ENCODE results near the gene VAV2. TPM values are rescaled to one million over a fixed set of nuclear protein-coding genes. Genes with fewer than 3 reads are reported as not detected.

VAV2 gene
- total RNA-seq, 1 experiment from 2014 or later: 25.1 TPM

GRCh38 chr9:134028575-134029247, 36.6 kb upstream of the VAV2 start:
- in situ Hi-C loops (cut with HindIII; ENCODE audit: low pct_unique_long_range_greater_than_20kb, low sequenced_read_pairs): no loop called here
- no peak for DNase-seq (ENCODE audit: low read depth)

DNA sequence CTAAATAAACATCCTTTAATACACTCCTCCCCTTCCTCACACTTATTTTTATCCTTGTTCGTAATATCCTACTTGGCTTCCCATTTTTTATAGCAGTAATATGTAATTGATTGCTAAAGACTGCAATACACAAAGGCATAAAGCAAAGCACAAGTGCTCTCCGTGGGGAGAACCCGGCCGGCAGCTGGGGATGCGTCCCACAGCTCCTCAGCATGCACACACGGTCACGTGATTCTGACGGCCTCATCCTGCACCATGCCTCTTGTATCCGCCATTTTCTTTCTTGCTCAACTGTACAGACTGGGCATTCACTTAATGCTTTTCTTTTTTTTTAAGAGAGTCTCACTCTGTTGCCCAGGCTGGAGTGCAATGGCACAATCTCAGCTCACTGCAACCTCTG, 36.0 kb upstream of the VAV2 start:
- in situ Hi-C loops (cut with HindIII; ENCODE audit: low pct_unique_long_range_greater_than_20kb, low sequenced_read_pairs): no loop called here
- DNase-seq (ENCODE audit: low read depth): no peak

- no peak for DNase-seq (ENCODE audit: low read depth)
- in situ Hi-C loops (cut with HindIII; ENCODE audit: low pct_unique_long_range_greater_than_20kb, low sequenced_read_pairs): no loop called here
These were observed 35.4 kb upstream of the VAV2 start for GRCh38 chr9:134027561-134027960.

- no peak for DNase-seq (ENCODE audit: low read depth)
- in situ Hi-C loops (cut with HindIII; ENCODE audit: low pct_unique_long_range_greater_than_20kb, low sequenced_read_pairs): no loop called here
These were observed 34.9 kb upstream of the VAV2 start for GRCh38 chr9:134026981-134027380.

DNA sequence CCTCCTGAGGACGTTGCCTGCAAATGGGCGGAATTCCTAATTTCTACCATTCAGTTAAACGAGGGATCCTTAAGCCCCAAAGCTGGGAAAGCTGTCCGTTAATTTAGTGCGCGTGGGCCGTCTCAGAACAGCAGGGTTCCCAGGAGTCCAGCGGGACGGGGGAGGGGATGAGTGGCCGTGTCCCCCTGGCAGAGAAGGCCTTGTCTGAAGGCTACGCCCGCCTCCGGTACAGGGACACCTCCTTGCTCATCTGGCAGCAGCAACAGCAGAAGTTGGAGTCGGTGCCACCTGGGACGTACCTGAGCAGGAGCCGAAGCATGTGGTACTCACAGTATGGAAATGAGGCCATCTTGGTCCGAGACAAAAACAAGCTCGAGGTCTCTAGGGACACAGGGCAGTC, 34.5 kb upstream of the VAV2 start:
- in situ Hi-C loops (cut with HindIII; ENCODE audit: low pct_unique_long_range_greater_than_20kb, low sequenced_read_pairs): no loop called here
- no peak for DNase-seq (ENCODE audit: low read depth)

- DNase-seq (ENCODE audit: low read depth): peak; percentile 16
These were observed 33.8 kb upstream of the VAV2 start for GRCh38 chr9:134025606-134026541.

DNA sequence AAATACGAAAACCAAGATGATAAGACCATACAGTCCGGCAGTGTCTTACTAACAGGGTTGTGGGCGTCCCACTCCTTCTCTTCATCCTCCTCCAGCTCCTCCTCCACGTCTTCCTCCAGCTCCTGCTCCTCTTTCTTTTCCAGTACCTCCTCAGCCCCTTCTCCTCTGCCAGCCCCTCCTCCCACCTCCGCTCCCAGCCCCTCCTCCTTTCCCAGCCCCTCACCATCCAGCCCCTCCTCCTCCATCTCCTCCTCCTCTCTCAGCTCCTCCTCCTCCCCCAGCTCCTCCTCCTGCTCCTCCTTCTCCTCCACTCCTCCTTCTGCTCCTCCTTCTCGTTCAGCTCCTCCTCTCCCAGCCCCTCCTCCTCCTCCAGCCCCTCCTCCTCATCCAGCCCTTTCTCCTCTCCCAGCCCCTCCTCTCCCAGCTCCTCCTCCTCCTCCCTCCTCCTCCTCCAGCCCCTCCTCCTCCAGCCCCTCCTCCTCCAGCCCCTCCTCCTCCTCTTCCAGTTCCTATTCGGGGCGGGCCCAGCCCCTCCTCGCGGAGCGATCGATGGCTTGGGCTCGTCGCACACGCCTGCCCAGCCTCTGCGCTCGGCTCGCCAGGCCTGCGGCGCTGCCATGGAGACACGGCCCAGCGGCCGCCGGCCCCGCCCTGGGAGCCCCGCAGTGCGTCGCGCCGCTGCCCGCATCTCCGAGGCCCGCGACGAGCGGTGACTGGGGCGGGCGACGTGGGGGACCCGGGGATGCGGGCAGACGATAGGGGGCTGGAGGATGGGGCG, 32.9 kb upstream of the VAV2 start, which contains the start of gene BRD3OS:
TSS of gene BRD3OS (plus strand) at position 654 of the 778 bp plus-strand sequence. CDS start 1,267 bp downstream, outside the sequence.
- DNase-seq (ENCODE audit: low read depth): peak; percentile 98
- in situ Hi-C loops (cut with HindIII; ENCODE audit: low pct_unique_long_range_greater_than_20kb, low sequenced_read_pairs): loop anchor here (25.0 kb wide), 1 partner anchor 238 kb away; no protein-coding TSS in a partner anchor

More at GRCh38 chr9:134025606-134026541, 33.8 kb upstream of the VAV2 start:
- in situ Hi-C loops (cut with HindIII; ENCODE audit: low pct_unique_long_range_greater_than_20kb, low sequenced_read_pairs): no loop called here

DNA sequence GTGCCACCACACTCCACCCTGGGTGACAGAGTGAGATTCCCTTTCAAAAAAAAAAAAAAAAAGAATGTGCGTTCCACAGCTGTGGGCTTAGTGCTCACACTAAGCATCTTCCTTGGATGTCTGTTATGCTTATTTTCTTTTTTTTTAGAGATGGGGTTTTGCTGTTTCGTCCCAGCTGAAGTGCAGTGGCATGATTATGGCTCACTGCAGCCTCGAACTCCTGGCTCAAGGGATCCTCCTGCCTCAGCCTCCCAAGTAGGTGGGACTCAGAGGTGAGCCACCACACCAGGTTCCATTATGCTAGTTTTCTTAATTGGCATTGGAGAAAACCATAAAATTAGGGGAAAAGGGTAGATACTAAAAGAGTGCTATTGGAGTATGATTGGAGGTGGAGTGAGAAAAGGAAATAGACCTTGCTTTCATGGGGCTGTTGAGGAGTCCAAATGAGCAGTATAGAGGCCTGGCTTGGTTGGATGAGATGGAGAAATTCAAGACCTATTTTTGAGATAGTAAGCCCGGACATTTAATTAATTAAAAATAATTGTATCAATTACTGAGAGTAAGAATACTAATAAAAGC, 32.2 kb upstream of the VAV2 start:
- DNase-seq (ENCODE audit: low read depth): no peak
- in situ Hi-C loops (cut with HindIII; ENCODE audit: low pct_unique_long_range_greater_than_20kb, low sequenced_read_pairs): loop anchor here (25.0 kb wide), 1 partner anchor 237 kb away; no protein-coding TSS in a partner anchor

- DNase-seq (ENCODE audit: low read depth): no peak
- in situ Hi-C loops (cut with HindIII; ENCODE audit: low pct_unique_long_range_greater_than_20kb, low sequenced_read_pairs): loop anchor here (25.0 kb wide), 1 partner anchor 228 kb away; no protein-coding TSS in a partner anchor
These were observed 22.8 kb upstream of the VAV2 start for GRCh38 chr9:134014946-134015345.

DNA sequence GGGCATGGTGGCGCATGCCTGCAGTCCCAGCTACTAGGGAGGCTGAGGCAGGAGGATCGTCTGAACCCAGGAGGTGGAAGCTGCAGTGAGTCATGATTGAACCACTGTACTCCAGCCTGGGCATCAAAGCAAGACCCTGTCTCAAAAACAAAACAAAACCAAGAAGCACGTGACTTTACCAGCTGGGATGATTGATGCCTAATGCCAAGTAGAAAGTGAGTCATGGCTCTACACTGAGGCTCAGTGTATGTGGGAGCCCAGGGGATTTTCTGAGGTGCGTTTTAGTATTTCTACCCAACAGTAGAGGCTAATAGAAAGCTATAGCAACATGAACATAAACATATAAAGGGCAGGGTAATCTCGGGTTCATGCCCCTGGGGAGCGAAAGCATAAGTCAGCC, 19.3 kb upstream of the VAV2 start:
- DNase-seq (ENCODE audit: low read depth): no peak
- in situ Hi-C loops (cut with HindIII; ENCODE audit: low pct_unique_long_range_greater_than_20kb, low sequenced_read_pairs): loop anchor here (25.0 kb wide), 1 partner anchor 224 kb away; no protein-coding TSS in a partner anchor

GRCh38 chr9:134010310-134011173, 18.4 kb upstream of the VAV2 start:
- in situ Hi-C loops (cut with HindIII; ENCODE audit: low pct_unique_long_range_greater_than_20kb, low sequenced_read_pairs): loop anchor here (25.0 kb wide), 1 partner anchor 223 kb away; no protein-coding TSS in a partner anchor
- DNase-seq (ENCODE audit: low read depth): no peak

GRCh38 chr9:134007571-134007970, 15.4 kb upstream of the VAV2 start:
- in situ Hi-C loops (cut with HindIII; ENCODE audit: low pct_unique_long_range_greater_than_20kb, low sequenced_read_pairs): loop anchor here (25.0 kb wide), 1 partner anchor 220 kb away; no protein-coding TSS in a partner anchor
- DNase-seq (ENCODE audit: low read depth): no peak

GRCh38 chr9:134007150-134007549, 15.0 kb upstream of the VAV2 start:
- DNase-seq (ENCODE audit: low read depth): no peak
- in situ Hi-C loops (cut with HindIII; ENCODE audit: low pct_unique_long_range_greater_than_20kb, low sequenced_read_pairs): loop anchor here (25.0 kb wide), 1 partner anchor 220 kb away; no protein-coding TSS in a partner anchor

GRCh38 chr9:134005381-134005780, 13.3 kb upstream of the VAV2 start:
- DNase-seq (ENCODE audit: low read depth): no peak
- in situ Hi-C loops (cut with HindIII; ENCODE audit: low pct_unique_long_range_greater_than_20kb, low sequenced_read_pairs): loop anchor here (25.0 kb wide), 1 partner anchor 218 kb away; no protein-coding TSS in a partner anchor

- no peak for DNase-seq (ENCODE audit: low read depth)
- in situ Hi-C loops (cut with HindIII; ENCODE audit: low pct_unique_long_range_greater_than_20kb, low sequenced_read_pairs): loop anchor here (25.0 kb wide), 1 partner anchor 218 kb away; no protein-coding TSS in a partner anchor
These were observed 12.8 kb upstream of the VAV2 start for GRCh38 chr9:134004881-134005280.

GRCh38 chr9:134004131-134004873, 12.2 kb upstream of the VAV2 start:
- in situ Hi-C loops (cut with HindIII; ENCODE audit: low pct_unique_long_range_greater_than_20kb, low sequenced_read_pairs): loop anchor here (25.0 kb wide), 1 partner anchor 217 kb away; no protein-coding TSS in a partner anchor
- DNase-seq (ENCODE audit: low read depth): no peak

Data from Caki2 (cell line).